ENCODE data around the gene ZDHHC8.

ZDHHC8 gene

GRCh38 chr22:20142711-20143621, 11.4 kb downstream of the ZDHHC8 start:
- DNase-seq (ENCODE audit: low spot score) (no peak), FAIRE-seq (no peak)

- FAIRE-seq (no peak), DNase-seq (ENCODE audit: low spot score) (no peak)
Observed at GRCh38 chr22:20143883-20144665, 12.5 kb downstream of the ZDHHC8 start.

- no peak for DNase-seq (ENCODE audit: low spot score)
- no peak for FAIRE-seq
Observed at GRCh38 chr22:20145206-20145831, 13.7 kb downstream of the ZDHHC8 start.

GRCh38 chr22:20145832-20146223, 14.2 kb downstream of the ZDHHC8 start:
- DNase-seq (ENCODE audit: low spot score) = no peak
- no peak for FAIRE-seq

- FAIRE-seq (no peak), DNase-seq (ENCODE audit: low spot score) (no peak)
Observed at GRCh38 chr22:20146777-20147176, 15.2 kb downstream of the ZDHHC8 start.

GRCh38 chr22:20147237-20147988, 15.8 kb downstream of the ZDHHC8 start:
- DNase-seq (ENCODE audit: low spot score) (no peak), FAIRE-seq (no peak)

GRCh38 chr22:20148414-20148813, 16.8 kb downstream of the ZDHHC8 start:
- no peak for FAIRE-seq
- DNase-seq (ENCODE audit: low spot score) = no peak

GRCh38 chr22:20149257-20150250, 17.9 kb downstream of the ZDHHC8 start:
- FAIRE-seq (no peak), DNase-seq (ENCODE audit: low spot score) (no peak)

- FAIRE-seq = no peak
Observed at GRCh38 chr22:20150381-20151275, 19.0 kb downstream of the ZDHHC8 start, which contains the start of gene CCDC188. TSS of gene CCDC188 (minus strand) at chr22:20151055. CDS start at chr22:20150986, 69 bp downstream.

GRCh38 chr22:20151276-20151588, 19.6 kb downstream of the ZDHHC8 start:
- no peak for FAIRE-seq
- no peak for DNase-seq (ENCODE audit: low spot score)

More at GRCh38 chr22:20150381-20151275, 19.0 kb downstream of the ZDHHC8 start, which contains the start of gene CCDC188:
- no peak for DNase-seq (ENCODE audit: low spot score)

- no peak for FAIRE-seq
- no peak for DNase-seq (ENCODE audit: low spot score)
Observed at GRCh38 chr22:20152464-20152890, 20.9 kb downstream of the ZDHHC8 start.

GRCh38 chr22:20153945-20154344, 22.3 kb downstream of the ZDHHC8 start:
- DNase-seq (ENCODE audit: low spot score) = no peak

GRCh38 chr22:20154602-20155187, 23.1 kb downstream of the ZDHHC8 start:
- DNase-seq (ENCODE audit: low spot score) (no peak), FAIRE-seq (no peak)

More at GRCh38 chr22:20153945-20154344, 22.3 kb downstream of the ZDHHC8 start:
- no peak for FAIRE-seq

GRCh38 chr22:20155330-20156041, 23.9 kb downstream of the ZDHHC8 start:
- FAIRE-seq = no peak

GRCh38 chr22:20156042-20156389, 24.4 kb downstream of the ZDHHC8 start:
- no peak for DNase-seq (ENCODE audit: low spot score)
- no peak for FAIRE-seq

More at GRCh38 chr22:20155330-20156041, 23.9 kb downstream of the ZDHHC8 start:
- DNase-seq (ENCODE audit: low spot score) = peak; percentile 36

GRCh38 chr22:20156611-20157429, 25.2 kb downstream of the ZDHHC8 start:
- FAIRE-seq (no peak), DNase-seq (ENCODE audit: low spot score) (peak; percentile 31)
